Fibroblast of lung (primary cell): ENCODE data around the gene GGT7.

Experiments used
- EZH2 ChIP-seq: IDR thresholded peaks from 2 replicates; pipeline ENCODE4 v1.5.1; 2012; ENCODE audit warnings: low read length, control low read depth, mild to moderate bottlenecking; ENCODE audit errors: missing control alignments
- TF ChIP-seq, protein P1 (sequence below), 2 donors: IDR thresholded peaks in 1 of 2; conservative IDR thresholded peaks in 1 of 2; 1 replicate in 1 of 2; 2 replicates in 1 of 2; pipeline ENCODE4 v1.5.1; 2011 to 2012; ENCODE audit warnings: low read length in 2 of 2, control low read depth in 1 of 2, inconsistent platforms in 1 of 2, low read depth in 1 of 2, mild to moderate bottlenecking in 1 of 2

GRCh38 chr20:34875642-34876405, 3.2 kb upstream of the GGT7 start:
- TF ChIP-seq, protein P1, sequence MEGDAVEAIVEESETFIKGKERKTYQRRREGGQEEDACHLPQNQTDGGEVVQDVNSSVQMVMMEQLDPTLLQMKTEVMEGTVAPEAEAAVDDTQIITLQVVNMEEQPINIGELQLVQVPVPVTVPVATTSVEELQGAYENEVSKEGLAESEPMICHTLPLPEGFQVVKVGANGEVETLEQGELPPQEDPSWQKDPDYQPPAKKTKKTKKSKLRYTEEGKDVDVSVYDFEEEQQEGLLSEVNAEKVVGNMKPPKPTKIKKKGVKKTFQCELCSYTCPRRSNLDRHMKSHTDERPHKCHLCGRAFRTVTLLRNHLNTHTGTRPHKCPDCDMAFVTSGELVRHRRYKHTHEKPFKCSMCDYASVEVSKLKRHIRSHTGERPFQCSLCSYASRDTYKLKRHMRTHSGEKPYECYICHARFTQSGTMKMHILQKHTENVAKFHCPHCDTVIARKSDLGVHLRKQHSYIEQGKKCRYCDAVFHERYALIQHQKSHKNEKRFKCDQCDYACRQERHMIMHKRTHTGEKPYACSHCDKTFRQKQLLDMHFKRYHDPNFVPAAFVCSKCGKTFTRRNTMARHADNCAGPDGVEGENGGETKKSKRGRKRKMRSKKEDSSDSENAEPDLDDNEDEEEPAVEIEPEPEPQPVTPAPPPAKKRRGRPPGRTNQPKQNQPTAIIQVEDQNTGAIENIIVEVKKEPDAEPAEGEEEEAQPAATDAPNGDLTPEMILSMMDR (conservative IDR thresholded peaks at IDR 0.05 in 1 of 2, IDR thresholded peaks at IDR 0.05 in 1 of 2; ENCODE audit: low read depth in 1 of 2, low read length in 2 of 2) = peak; percentile 20 to 27
- no peak for TF ChIP-seq EZH2
